HepG2 (cell line): ENCODE results near the gene ECD. TPM values are rescaled to one million over a fixed set of nuclear protein-coding genes. Genes with fewer than 3 reads are reported as not detected.

ENCODE experiments used
- CHCHD3 ChIP-seq: sonication (generic); formaldehyde crosslinking; IDR thresholded peaks from 2 replicates; pipeline ENCODE4 v1.8.0; 2022; ENCODE audit warnings: mild to moderate bottlenecking, missing genetic modification reagents, moderate library complexity
- ERF ChIP-seq: IDR thresholded peaks from 2 replicates; pipeline ENCODE4 v1.6.1; 2018; ENCODE audit warnings: missing biosample characterization, missing genetic modification reagents
- FOSL1 ChIP-seq: sonication (generic); formaldehyde crosslinking; IDR thresholded peaks from 2 replicates; pipeline ENCODE4 v1.9.0; 2021; ENCODE audit warnings: missing genetic modification reagents, borderline replicate concordance
- HMG20B ChIP-seq: conservative IDR thresholded peaks from 2 replicates; pipeline ENCODE4 v1.6.1; 2016; ENCODE audit warnings: missing genetic modification reagents, missing compliant biosample characterization
- SIX1 ChIP-seq: sonication (generic); formaldehyde crosslinking; IDR thresholded peaks from 2 replicates; pipeline ENCODE4 v1.4.0; 2020; ENCODE audit warnings: missing genetic modification reagents, borderline replicate concordance
- SIX4 ChIP-seq: sonication (generic); formaldehyde crosslinking; IDR thresholded peaks from 2 replicates; pipeline ENCODE4 v1.4.0; 2020; ENCODE audit warnings: missing genetic modification reagents
- SOX13 ChIP-seq, 3 experiments: fragments of 450-650 bp in 1 of 3; sonication (generic) in 1 of 3; formaldehyde crosslinking in 1 of 3; IDR thresholded peaks in 2 of 3; conservative IDR thresholded peaks in 1 of 3; 2 replicates each; pipeline versions ENCODE4 v1.5.0 to v1.6.1; 2016 to 2020; ENCODE audit warnings: antibody characterized with exemption in 1 of 3, mild to moderate bottlenecking in 1 of 3, missing compliant biosample characterization in 1 of 3, missing genetic modification reagents in 1 of 3, moderate library complexity in 1 of 3
- THAP11 ChIP-seq: IDR thresholded peaks from 2 replicates; pipeline ENCODE4 v1.6.1; 2016; ENCODE audit warnings: missing biosample characterization, missing genetic modification reagents
- THAP7 ChIP-seq: sonication (generic); formaldehyde crosslinking; IDR thresholded peaks from 2 replicates; pipeline ENCODE4 v1.8.1; 2023; ENCODE audit warnings: mild to moderate bottlenecking, missing genetic modification reagents
- ZBTB21 ChIP-seq: sonication (generic); formaldehyde crosslinking; IDR thresholded peaks from 2 replicates; pipeline ENCODE4 v1.4.0; 2020; ENCODE audit warnings: missing genetic modification reagents
- ZNF510 ChIP-seq: sonication (generic); formaldehyde crosslinking; IDR thresholded peaks from 2 replicates; pipeline ENCODE4 v1.4.0; 2020; ENCODE audit warnings: low read depth, mild to moderate bottlenecking, missing genetic modification reagents
- ZNF543 ChIP-seq: sonication (generic); formaldehyde crosslinking; IDR thresholded peaks from 2 replicates; pipeline ENCODE4 v1.4.0; 2020; ENCODE audit warnings: mild to moderate bottlenecking, missing genetic modification reagents
- ZNF660 ChIP-seq: sonication (generic); formaldehyde crosslinking; IDR thresholded peaks from 2 replicates; pipeline ENCODE4 v1.5.1; 2020; ENCODE audit warnings: mild to moderate bottlenecking, low read depth, missing genetic modification reagents, borderline replicate concordance
- polyA plus RNA-seq, 8 experiments: library from polyadenylated mRNA; depleted of rRNA in 3 of 8; stranded (reverse) in 7 of 8; unstranded in 1 of 8; fragments of >200 nt; fragmentation: Illumina TruSeq in 4 of 8; extraction: Trizol in 4 of 8; gene quantifications; 2 replicates each; pipeline versions ENCODE4 v1.2.1 to v1.2.3, GENCODE V29; 2011 to 2016; ENCODE audit warnings: low read depth in 4 of 8, missing spikeins in 1 of 8, mixed read lengths in 1 of 8; ENCODE audit not compliant: insufficient read depth in 1 of 8
- total RNA-seq, 5 experiments: library from RNA; depleted of rRNA; stranded (reverse); fragments of >200 nt; fragmentation: Illumina TruSeq; extraction: Trizol; gene quantifications; 2 replicates each; pipeline ENCODE4 v1.2.3, GENCODE V29; 2016; ENCODE audit warnings: low read depth in 1 of 5
- TF ChIP-seq, protein P1 (sequence below): sonication (generic); formaldehyde crosslinking; conservative IDR thresholded peaks from 2 replicates; pipeline ENCODE4 v1.4.0; 2020; ENCODE audit warnings: mild to moderate bottlenecking, missing genetic modification reagents, moderate library complexity
- TF ChIP-seq, protein P2 (sequence below): sonication (generic); formaldehyde crosslinking; IDR thresholded peaks from 2 replicates; pipeline ENCODE4; 2020; ENCODE audit warnings: missing genetic modification reagents, mild to moderate bottlenecking, borderline replicate concordance
- TF ChIP-seq, protein P3 (sequence below): sonication (generic); formaldehyde crosslinking; IDR thresholded peaks from 2 replicates; pipeline ENCODE4 v1.4.0; 2020; ENCODE audit warnings: low read depth, mild to moderate bottlenecking, missing genetic modification reagents

Gene ECD
- total and polyA plus RNA-seq, 2 of the 13 experiments (the other 11 are each of a cell fraction or from before 2014, with no cell fraction given): 21.5 to 27.6 TPM

DNA sequence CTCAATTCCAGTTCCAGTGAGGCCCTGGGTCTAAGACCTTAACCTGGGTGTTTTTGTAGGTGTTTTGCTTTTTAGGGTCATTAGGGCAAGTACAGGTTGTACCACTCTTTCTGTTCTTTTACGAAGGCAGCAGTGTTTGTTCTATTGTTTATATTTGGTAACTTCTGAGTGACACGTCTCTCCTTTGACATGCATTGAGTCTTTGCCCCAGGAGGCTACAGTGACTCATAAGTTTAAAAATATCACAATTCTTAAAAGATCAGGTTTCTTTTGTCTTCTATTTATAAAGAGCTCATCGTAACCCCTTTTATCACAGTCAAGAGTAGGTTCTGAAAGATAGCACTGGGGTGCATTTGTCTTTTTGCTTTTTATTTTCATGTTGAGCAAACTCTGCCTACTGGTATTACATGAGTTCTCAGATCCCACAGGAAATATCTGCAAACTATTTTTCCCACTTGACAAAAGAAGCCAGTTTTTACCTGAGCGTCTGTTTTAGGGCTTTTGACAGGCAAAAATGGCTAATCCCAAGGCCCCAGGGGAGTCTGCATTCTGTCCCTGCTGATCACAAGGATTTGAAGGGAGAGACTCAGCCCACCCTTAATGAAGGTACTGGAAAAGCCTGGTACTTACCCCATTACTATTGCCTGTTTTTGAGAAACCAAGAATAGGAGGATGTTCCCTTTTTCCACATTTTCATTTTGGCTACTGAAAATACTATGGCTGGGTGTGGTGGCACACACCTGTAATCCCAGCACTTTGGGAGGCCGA lies 49.6 kb downstream of the ECD start (continued):
- TF ChIP-seq, protein P1, sequence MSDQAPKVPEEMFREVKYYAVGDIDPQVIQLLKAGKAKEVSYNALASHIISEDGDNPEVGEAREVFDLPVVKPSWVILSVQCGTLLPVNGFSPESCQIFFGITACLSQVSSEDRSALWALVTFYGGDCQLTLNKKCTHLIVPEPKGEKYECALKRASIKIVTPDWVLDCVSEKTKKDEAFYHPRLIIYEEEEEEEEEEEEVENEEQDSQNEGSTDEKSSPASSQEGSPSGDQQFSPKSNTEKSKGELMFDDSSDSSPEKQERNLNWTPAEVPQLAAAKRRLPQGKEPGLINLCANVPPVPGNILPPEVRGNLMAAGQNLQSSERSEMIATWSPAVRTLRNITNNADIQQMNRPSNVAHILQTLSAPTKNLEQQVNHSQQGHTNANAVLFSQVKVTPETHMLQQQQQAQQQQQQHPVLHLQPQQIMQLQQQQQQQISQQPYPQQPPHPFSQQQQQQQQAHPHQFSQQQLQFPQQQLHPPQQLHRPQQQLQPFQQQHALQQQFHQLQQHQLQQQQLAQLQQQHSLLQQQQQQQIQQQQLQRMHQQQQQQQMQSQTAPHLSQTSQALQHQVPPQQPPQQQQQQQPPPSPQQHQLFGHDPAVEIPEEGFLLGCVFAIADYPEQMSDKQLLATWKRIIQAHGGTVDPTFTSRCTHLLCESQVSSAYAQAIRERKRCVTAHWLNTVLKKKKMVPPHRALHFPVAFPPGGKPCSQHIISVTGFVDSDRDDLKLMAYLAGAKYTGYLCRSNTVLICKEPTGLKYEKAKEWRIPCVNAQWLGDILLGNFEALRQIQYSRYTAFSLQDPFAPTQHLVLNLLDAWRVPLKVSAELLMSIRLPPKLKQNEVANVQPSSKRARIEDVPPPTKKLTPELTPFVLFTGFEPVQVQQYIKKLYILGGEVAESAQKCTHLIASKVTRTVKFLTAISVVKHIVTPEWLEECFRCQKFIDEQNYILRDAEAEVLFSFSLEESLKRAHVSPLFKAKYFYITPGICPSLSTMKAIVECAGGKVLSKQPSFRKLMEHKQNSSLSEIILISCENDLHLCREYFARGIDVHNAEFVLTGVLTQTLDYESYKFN (CRISPR knock-in tag): peak; percentile 71
- TF ChIP-seq THAP7: no peak
- no peak for TF ChIP-seq SIX4 (CRISPR knock-in tag)
- 0 out of 2 replicates have a peak, but pooled peaks have one; percentile 16 for TF ChIP-seq ERF (CRISPR knock-in tag)
- no peak for TF ChIP-seq ZNF543 (CRISPR knock-in tag)
- peak; percentile 67; the same call in 1 of the 2 replicates for TF ChIP-seq SIX1 (CRISPR knock-in tag)
- TF ChIP-seq HMG20B (CRISPR knock-in tag): no peak
- TF ChIP-seq, protein P2, sequence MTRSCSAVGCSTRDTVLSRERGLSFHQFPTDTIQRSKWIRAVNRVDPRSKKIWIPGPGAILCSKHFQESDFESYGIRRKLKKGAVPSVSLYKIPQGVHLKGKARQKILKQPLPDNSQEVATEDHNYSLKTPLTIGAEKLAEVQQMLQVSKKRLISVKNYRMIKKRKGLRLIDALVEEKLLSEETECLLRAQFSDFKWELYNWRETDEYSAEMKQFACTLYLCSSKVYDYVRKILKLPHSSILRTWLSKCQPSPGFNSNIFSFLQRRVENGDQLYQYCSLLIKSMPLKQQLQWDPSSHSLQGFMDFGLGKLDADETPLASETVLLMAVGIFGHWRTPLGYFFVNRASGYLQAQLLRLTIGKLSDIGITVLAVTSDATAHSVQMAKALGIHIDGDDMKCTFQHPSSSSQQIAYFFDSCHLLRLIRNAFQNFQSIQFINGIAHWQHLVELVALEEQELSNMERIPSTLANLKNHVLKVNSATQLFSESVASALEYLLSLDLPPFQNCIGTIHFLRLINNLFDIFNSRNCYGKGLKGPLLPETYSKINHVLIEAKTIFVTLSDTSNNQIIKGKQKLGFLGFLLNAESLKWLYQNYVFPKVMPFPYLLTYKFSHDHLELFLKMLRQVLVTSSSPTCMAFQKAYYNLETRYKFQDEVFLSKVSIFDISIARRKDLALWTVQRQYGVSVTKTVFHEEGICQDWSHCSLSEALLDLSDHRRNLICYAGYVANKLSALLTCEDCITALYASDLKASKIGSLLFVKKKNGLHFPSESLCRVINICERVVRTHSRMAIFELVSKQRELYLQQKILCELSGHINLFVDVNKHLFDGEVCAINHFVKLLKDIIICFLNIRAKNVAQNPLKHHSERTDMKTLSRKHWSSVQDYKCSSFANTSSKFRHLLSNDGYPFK (CRISPR knock-in tag): no peak
- TF ChIP-seq, protein P3, sequence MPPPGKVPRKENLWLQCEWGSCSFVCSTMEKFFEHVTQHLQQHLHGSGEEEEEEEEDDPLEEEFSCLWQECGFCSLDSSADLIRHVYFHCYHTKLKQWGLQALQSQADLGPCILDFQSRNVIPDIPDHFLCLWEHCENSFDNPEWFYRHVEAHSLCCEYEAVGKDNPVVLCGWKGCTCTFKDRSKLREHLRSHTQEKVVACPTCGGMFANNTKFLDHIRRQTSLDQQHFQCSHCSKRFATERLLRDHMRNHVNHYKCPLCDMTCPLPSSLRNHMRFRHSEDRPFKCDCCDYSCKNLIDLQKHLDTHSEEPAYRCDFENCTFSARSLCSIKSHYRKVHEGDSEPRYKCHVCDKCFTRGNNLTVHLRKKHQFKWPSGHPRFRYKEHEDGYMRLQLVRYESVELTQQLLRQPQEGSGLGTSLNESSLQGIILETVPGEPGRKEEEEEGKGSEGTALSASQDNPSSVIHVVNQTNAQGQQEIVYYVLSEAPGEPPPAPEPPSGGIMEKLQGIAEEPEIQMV (CRISPR knock-in tag): no peak
- peak; percentile 54; the same call in 1 of the 2 replicates for TF ChIP-seq THAP11 (CRISPR knock-in tag)
- no peak for TF ChIP-seq ZNF660 (CRISPR knock-in tag)
- TF ChIP-seq SOX13 (IDR thresholded peaks at IDR 0.05): peak; percentile 37; the same call in 1 of the 2 replicates
- peak in 1 of 2 experiments; percentile 84; a peak in 2 of 4 replicates for TF ChIP-seq SOX13 (CRISPR knock-in tag; conservative IDR thresholded peaks at IDR 0.05 in 1 of 2, IDR thresholded peaks at IDR 0.05 in 1 of 2)
- TF ChIP-seq ZBTB21: no peak
- TF ChIP-seq ZNF510 (CRISPR knock-in tag): no peak
- TF ChIP-seq CHCHD3: no peak
- TF ChIP-seq FOSL1: peak; percentile 14; the same call in 1 of the 2 replicates
